ENCODE measurements around the gene DGKE.

Gene DGKE

GRCh38 chr17:56833809-56834379, at the start of gene DGKE, which contains the start of gene C17orf67:
DGKE (plus strand) TSS chr17:56834151; CDS start chr17:56834796, 645 bp downstream.
C17orf67 (minus strand) TSS chr17:56833920; CDS start chr17:56815810, 18,110 bp downstream.
- peak; percentile 89 for DNase-seq

- DNase-seq, result no peak
Measured at GRCh38 chr17:56785405-56785804, 48.5 kb upstream of the DGKE start.

DNA sequence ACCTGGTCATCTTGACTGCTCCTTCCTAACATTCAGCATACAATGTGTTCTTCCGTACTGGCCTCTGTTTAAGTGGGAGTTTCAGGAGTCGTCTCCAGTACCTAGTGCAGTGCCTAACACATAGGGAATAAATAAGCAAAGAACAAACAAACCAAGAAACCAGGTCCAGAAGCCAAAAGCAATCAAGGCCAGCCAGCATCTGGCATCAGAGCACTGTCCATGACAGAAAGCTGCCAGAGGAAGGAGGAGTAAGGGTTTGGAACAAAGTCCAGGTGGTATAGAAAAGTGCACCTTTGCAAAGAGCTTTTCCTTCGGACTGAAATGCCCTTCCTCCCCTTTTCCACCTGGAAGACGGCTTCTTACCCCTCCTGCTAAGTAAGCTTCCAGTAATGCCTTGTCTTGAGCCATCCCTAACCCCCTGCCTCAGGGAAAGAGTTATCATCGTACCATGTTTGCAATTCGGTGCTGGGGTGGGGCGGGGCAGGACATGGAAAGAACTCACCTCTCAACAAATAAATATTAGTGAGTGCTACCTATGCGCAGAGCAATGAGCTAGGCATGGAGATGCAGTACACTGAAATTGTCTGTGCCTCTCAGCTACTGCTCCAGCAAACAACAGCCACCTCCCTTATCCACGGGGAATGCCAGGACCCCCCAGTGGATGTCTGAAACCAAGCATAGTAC, 47.8 kb upstream of the DGKE start:
- no peak for DNase-seq

DNA sequence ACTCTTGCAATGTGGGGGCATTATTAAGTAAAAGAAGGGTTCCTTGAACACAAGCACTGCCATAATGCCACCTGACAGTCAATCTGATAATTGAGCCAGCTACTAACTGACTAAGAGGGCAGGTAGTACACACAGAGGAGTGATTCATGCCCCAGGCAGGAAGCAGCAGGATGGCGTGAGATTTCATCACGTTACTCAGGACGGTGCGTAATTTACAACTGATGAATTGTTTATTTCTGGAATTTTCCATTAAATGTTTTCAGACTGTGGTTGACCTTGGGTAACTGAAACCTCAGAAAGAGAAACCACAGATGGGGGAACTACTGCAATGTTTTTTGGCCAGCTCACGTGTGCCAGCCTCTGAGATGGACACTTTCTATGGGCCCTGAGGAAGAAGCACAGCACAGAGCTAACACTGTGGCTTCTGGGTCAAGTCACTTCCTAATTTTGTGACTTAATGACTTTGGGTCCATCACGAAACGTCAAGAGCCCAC, 46.9 kb upstream of the DGKE start:
- peak; percentile 100 for DNase-seq

- no peak for DNase-seq
Measured at GRCh38 chr17:56792267-56792666, 41.7 kb upstream of the DGKE start.

- DNase-seq, result no peak
Measured at GRCh38 chr17:56793531-56793930, 40.4 kb upstream of the DGKE start.

GRCh38 chr17:56793957-56794356, 40.0 kb upstream of the DGKE start:
- DNase-seq, result peak; percentile 87

- DNase-seq, result no peak
Measured at GRCh38 chr17:56795221-56795865, 38.6 kb upstream of the DGKE start.

DNA sequence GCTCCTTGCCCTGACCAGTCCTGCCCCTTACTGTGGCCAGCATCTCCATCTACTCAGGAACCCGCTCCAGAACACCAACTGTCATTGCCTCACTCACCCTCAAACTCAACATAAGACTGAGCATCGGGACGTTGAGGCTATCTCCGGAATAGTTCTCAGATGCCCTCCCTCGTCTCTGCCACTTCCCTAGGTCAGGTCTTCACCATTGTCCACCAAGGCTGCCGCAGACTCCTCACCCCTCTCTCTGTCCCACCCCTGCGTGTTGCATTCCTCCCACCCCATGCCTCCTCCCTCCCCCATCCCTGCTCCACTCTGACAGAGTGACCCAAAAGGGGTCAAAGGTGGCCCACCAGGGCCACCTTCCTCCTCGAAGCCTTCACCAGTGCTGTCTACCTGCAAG, 37.4 kb upstream of the DGKE start:
- no peak for DNase-seq

- peak; percentile 94 for DNase-seq
Measured at GRCh38 chr17:56798916-56799315, 35.0 kb upstream of the DGKE start.

- DNase-seq, result no peak
Measured at GRCh38 chr17:56801459-56802178, 32.3 kb upstream of the DGKE start.

DNA sequence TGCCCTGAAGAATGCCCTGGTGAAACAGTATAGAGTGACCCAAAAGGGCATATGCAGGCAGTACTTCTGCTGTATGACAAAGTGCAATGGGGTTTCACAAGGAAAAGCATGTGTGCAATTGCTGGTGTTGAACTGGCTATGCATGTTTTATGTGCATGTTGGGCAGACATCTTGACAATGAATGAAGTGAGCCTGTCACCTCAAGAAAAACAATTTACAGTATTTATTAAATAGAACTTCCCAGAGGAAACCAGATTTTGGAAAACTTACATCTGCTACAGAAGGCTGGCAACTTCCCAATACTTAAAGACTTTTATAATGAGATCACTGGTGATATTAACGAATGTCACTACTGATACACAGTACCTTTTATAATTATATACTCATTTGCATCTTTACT, 30.9 kb upstream of the DGKE start:
- no peak for DNase-seq

- no peak for DNase-seq
Measured at GRCh38 chr17:56804454-56804853, 29.5 kb upstream of the DGKE start.

- DNase-seq, result no peak
Measured at GRCh38 chr17:56806949-56807348, 27.0 kb upstream of the DGKE start.

GRCh38 chr17:56807723-56808122, 26.2 kb upstream of the DGKE start:
- DNase-seq, result no peak

DNA sequence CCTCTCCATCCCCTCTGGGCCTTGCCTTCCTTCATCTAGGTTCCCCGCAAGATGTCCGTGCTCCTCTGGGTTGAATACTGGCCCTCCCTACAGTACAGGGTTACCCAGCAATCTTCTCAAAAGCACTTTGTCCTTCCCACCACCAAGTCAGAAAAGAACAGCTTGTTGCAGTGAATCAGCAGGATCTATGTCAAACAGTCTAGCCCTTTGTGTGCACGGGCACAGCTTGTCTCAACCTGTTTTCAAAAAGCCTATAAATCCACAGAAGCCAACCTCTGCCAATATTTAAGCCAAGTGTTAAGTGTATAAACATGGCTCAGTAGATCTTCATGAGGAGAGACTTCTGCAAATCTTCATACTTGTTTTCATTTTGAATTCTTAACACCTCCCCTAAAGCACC, 25.4 kb upstream of the DGKE start:
- DNase-seq, result no peak

DNA sequence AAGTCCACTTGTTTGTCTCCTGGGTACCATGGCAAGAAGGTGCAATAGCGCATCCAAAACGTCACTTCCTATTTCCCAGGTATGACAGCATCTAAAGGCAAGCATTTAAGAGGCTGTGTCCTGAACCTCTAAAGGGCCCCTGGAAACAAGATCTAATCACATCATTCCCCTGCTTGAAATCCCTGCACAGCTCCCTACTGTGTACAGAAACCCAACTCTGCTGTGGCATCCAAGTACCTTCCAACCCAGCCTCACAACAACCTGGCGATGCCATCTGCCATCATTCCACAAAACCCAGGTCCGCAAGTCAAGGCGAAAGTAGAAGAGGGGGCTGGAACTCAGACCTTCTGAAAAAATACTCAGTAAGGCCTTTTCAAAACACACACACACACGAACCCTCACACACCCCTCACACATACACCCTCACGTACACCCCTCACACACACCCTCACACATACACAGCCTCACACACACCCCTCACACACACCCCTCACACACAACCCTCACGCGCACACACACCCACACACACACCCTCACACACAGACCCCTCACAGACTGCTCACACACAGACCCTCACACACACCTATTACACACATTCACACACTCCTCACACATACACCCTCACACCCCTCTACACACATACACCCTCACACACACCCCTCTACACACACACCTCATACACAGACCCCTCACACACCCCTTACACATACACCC, 24.7 kb upstream of the DGKE start:
- no peak for DNase-seq

DNA sequence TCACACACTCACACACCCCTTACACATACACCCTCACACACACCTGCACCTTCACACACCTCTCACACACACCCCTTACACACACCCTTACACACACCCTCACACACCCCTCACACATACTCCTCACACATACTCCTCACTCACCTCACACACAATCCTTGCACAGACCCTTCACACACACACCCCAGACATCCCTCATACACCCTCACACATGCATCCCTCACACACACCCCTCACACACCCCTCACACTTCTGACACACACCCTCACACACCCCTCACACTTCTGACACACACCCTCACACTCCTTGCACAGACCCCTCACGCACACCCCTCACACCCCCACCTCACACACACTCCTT, 24.2 kb upstream of the DGKE start:
- no peak for DNase-seq

- no peak for DNase-seq
Measured at GRCh38 chr17:56810343-56810742, 23.6 kb upstream of the DGKE start.

DNA sequence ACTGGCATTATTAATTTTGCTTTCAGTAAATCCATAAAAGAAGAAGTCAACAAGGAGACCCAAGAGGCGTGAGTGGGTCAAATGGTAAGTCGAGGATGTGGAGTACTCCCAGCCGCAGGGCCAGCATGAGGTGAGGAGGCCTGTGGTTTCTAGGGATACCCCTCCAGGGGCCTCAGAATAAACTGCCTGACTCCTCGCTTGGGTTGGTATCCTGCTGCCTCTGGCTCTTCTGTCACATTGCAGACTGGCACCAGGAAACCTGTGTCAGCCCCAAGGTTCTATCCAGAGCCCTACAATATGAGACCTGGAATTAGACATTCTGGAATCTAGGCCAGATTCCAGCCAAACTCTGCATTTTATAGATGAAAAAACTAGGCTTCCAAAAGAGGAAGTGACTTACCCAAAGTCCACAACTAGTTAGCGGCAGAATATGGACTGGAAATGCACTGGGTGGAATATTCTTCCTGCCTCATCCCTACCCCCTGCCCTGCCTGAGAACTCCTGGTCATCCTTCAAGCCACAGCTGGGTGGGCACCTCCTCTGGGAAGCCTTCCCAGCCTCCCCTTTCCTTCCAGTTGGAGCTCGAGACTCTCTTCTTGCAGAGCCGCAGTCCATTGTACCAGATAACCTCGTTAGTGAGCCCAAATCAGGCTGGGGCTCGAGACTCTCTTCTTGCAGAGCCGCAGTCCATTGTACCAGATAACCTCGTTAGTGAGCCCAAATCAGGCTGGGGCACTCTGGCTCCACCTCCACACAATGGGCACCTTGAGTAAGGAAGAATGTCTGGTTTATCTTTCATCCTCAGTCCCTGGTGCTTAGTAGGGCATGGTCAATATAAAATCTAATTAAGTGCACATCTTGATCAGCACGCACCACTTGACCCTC, 22.8 kb upstream of the DGKE start:
- DNase-seq, result no peak

GRCh38 chr17:56812901-56813388, 21.0 kb upstream of the DGKE start:
- no peak for DNase-seq

DNA sequence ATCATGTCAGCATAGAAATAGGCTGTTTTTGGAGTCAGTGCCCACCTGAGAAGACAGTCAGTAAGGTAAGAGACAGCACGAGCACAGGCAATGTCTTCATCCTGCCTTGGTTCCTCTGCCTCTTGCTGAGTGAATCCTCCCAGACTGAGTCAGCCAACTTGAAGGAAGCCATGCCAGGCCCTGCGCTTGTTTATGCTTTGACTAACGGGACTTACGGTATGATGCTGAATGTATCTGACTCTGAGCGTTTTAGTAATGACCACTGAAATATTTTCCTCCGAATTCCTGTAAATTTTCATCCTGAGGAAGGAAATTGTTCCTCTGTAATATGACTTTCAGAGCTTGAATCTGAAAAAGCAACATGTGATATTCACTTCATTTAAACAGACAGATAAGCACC, 18.2 kb upstream of the DGKE start:
- no peak for DNase-seq

Measured in MV-4-11 (cell line).